H9 (cell line): ENCODE data around the gene FBXL20. TPM values are rescaled to one million over a fixed set of nuclear protein-coding genes. Genes with fewer than 3 reads are reported as not detected.
A peak's percentile ranks its signal among the peaks of the same experiment; 100 is the strongest.

Source experiments
- DNase-seq: peaks from one replicate; pipeline ENCODE4 v3.0.0-alpha.2; 2017
- H2AFZ ChIP-seq: one replicate; pipeline ENCODE4 v1.6.1; 2013; ENCODE audit warnings: mild to moderate bottlenecking, low read length, control low read depth, moderate library complexity
- H2AK5ac ChIP-seq: 2 replicates; pipeline ENCODE4 v1.6.1; 2013; ENCODE audit warnings: low read length, control low read depth, mixed read lengths; ENCODE audit not compliant: insufficient read length
- H2BK120ac ChIP-seq: one replicate; pipeline ENCODE4 v1.6.1; 2013; ENCODE audit warnings: low read depth, mild to moderate bottlenecking, low read length, control low read depth, inconsistent platforms; ENCODE audit not compliant: poor library complexity, severe bottlenecking
- H2BK12ac ChIP-seq: 2 replicates; pipeline ENCODE4 v1.6.1; 2013; ENCODE audit warnings: low read length, control low read depth, mixed read lengths, low read depth; ENCODE audit not compliant: insufficient read length
- H2BK15ac ChIP-seq: 2 replicates; pipeline ENCODE4 v1.6.1; 2013; ENCODE audit warnings: low read depth, low read length, control low read depth
- H2BK20ac ChIP-seq: one replicate; pipeline ENCODE4 v1.6.1; 2013; ENCODE audit warnings: low read depth, mild to moderate bottlenecking, low read length, control low read depth, inconsistent platforms; ENCODE audit not compliant: poor library complexity, severe bottlenecking
- H2BK5ac ChIP-seq: 2 replicates; pipeline ENCODE4 v1.6.1; 2013; ENCODE audit warnings: low read length, control low read depth, mixed read lengths; ENCODE audit not compliant: insufficient read length
- H3K14ac ChIP-seq: 2 replicates; pipeline ENCODE4 v1.6.1; 2013; ENCODE audit warnings: low read length, control low read depth; ENCODE audit not compliant: insufficient read depth
- H3K18ac ChIP-seq: 2 replicates; pipeline ENCODE4 v1.6.1; 2013; ENCODE audit warnings: low read depth, mild to moderate bottlenecking, mixed read lengths, low read length, control low read depth; ENCODE audit not compliant: insufficient read length
- H3K23ac ChIP-seq: 2 replicates; pipeline ENCODE4 v1.6.1; 2013; ENCODE audit warnings: low read length, control low read depth, mixed read lengths, low read depth; ENCODE audit not compliant: insufficient read length
- H3K23me2 ChIP-seq: 2 replicates; pipeline ENCODE4 v1.6.1; 2013; ENCODE audit warnings: low read depth, mild to moderate bottlenecking, mixed read lengths, low read length, control low read depth; ENCODE audit not compliant: insufficient read length, poor library complexity, severe bottlenecking
- H3K27ac ChIP-seq: 2 replicates; pipeline ENCODE4 v1.5.1; 2013; ENCODE audit warnings: low read length, control low read depth, mixed read lengths, low read depth; ENCODE audit not compliant: insufficient read length
- H3K27me3 ChIP-seq: 2 replicates; pipeline ENCODE4 v1.6.1; 2013; ENCODE audit warnings: low read length, control low read depth, inconsistent platforms; ENCODE audit not compliant: insufficient read depth
- H3K4ac ChIP-seq: 2 replicates; pipeline ENCODE4 v1.6.1; 2013; ENCODE audit warnings: low read depth, mild to moderate bottlenecking, control low read depth, inconsistent platforms, low read length, moderate library complexity
- H3K4me1 ChIP-seq: 2 replicates; pipeline ENCODE4 v1.6.1; 2013; ENCODE audit warnings: low read length, control low read depth, inconsistent platforms; ENCODE audit not compliant: insufficient read depth
- H3K4me2 ChIP-seq: 2 replicates; pipeline ENCODE4 v1.6.1; 2013; ENCODE audit warnings: low read length, control low read depth, mixed read lengths; ENCODE audit not compliant: insufficient read length, insufficient read depth
- H3K56ac ChIP-seq: 2 replicates; pipeline ENCODE4 v1.6.1; 2013; ENCODE audit warnings: low read depth, mild to moderate bottlenecking, mixed read lengths, low read length, control low read depth; ENCODE audit not compliant: insufficient read length
- H3K79me1 ChIP-seq: 2 replicates; pipeline ENCODE4 v1.6.1; 2013; ENCODE audit warnings: low read depth, mild to moderate bottlenecking, moderate library complexity, low read length, control low read depth, inconsistent platforms; ENCODE audit not compliant: insufficient read depth, poor library complexity, severe bottlenecking
- H3K79me2 ChIP-seq: 2 replicates; pipeline ENCODE4 v1.6.1; 2013; ENCODE audit warnings: low read length, control low read depth, inconsistent platforms; ENCODE audit not compliant: insufficient read depth
- H3K9ac ChIP-seq: 2 replicates; pipeline ENCODE4 v1.6.1; 2013; ENCODE audit warnings: low read length, control low read depth, mixed read lengths; ENCODE audit not compliant: insufficient read length; ENCODE audit errors: extremely low read depth
- H3K9me3 ChIP-seq: one replicate; pipeline ENCODE4 v1.6.1; 2013; ENCODE audit warnings: low read depth, low read length, inconsistent platforms; ENCODE audit not compliant: control insufficient read depth
- H3T11ph ChIP-seq: one replicate; pipeline ENCODE4 v1.6.1; 2013; ENCODE audit warnings: mild to moderate bottlenecking, low read length, control low read depth, inconsistent platforms
- H4K20me1 ChIP-seq: one replicate; pipeline ENCODE4 v1.6.1; 2013; ENCODE audit not compliant: control insufficient read depth, insufficient read length, insufficient read depth
- H4K5ac ChIP-seq: 2 replicates; pipeline ENCODE4 v1.6.1; 2013; ENCODE audit warnings: low read depth, mild to moderate bottlenecking, mixed read lengths, low read length, control low read depth; ENCODE audit not compliant: insufficient read length
- H4K8ac ChIP-seq: replicated peaks from 2 replicates; pipeline ENCODE4 v1.6.1; 2013; ENCODE audit warnings: low read length, control low read depth, mixed read lengths, low read depth; ENCODE audit not compliant: insufficient read length
- H4K91ac ChIP-seq: 2 replicates; pipeline ENCODE4 v1.6.1; 2013; ENCODE audit warnings: low read depth, mild to moderate bottlenecking, moderate library complexity, mixed read lengths, low read length, control low read depth; ENCODE audit not compliant: insufficient read length
- H3K27ac Mint-ChIP-seq, 3 experiments: 2 replicates in 2 of 3; 3 replicates in 1 of 3; pipeline ENCODE4 v1.8.0; 2020 to 2021; ENCODE audit warnings: mixed read lengths in 3 of 3, mild to moderate bottlenecking in 1 of 3, moderate library complexity in 1 of 3
- H3K27me3 Mint-ChIP-seq: 2 replicates; pipeline ENCODE4 v1.8.0; 2021; ENCODE audit warnings: low read depth, mild to moderate bottlenecking, moderate library complexity, mixed read lengths
- H3K36me3 Mint-ChIP-seq, 3 experiments: 2 replicates in 2 of 3; 3 replicates in 1 of 3; pipeline ENCODE4 v1.8.0; 2020 to 2021; ENCODE audit warnings: low read depth in 3 of 3, mixed read lengths in 3 of 3; ENCODE audit not compliant: insufficient read depth in 1 of 3
- H3K4me1 Mint-ChIP-seq, 2 experiments: 2 replicates each; pipeline ENCODE4 v1.8.0; 2020; ENCODE audit warnings: mixed read lengths in 2 of 2
- H3K4me3 Mint-ChIP-seq, 2 experiments: 2 replicates in 1 of 2; 3 replicates in 1 of 2; pipeline ENCODE4 v1.8.0; 2020 to 2021; ENCODE audit warnings: mild to moderate bottlenecking in 2 of 2, mixed read lengths in 2 of 2, moderate library complexity in 1 of 2
- H3K9me3 Mint-ChIP-seq, 2 experiments: 2 replicates in 1 of 2; 3 replicates in 1 of 2; pipeline ENCODE4 v1.8.0; 2020; ENCODE audit warnings: mild to moderate bottlenecking in 2 of 2, mixed read lengths in 2 of 2, moderate library complexity in 1 of 2
- WGBS: extraction: QIAGEN DNeasy Blood & Tissue Kit; methylation state at CpG from one replicate; pipeline ENCODE4 v1.1.7; 2013; ENCODE audit warnings: missing lambda C conversion rate, low lambda C conversion rate, mixed read lengths; ENCODE audit not compliant: insufficient read length; ENCODE audit errors: extremely low coverage; 5-methylcytosine and 5-hydroxymethylcytosine counted together
- total RNA-seq: library from RNA; stranded (reverse); gene quantifications from 2 replicates; pipeline ENCODE4 v1.2.1, GENCODE V29; 2021
- TF ChIP-seq, protein P1 (sequence below): fragments of 200-600 bp; sonication (generic); conservative IDR thresholded peaks from 3 replicates; pipeline ENCODE4 v1.8.0; 2021; ENCODE audit warnings: antibody characterized with exemption, mild to moderate bottlenecking

FBXL20 gene
- total RNA-seq, 1 experiment from 2014 or later, result 18.4 TPM

GRCh38 chr17:39270923-39271322, 130.5 kb downstream of the FBXL20 start:
- H2BK20ac ChIP-seq, result no peak overlapping the region
- H4K8ac ChIP-seq, result no peak overlapping the region
- no peak overlapping the region for H3K27ac Mint-ChIP-seq
- no peak overlapping the region for H3K4ac ChIP-seq
- H2AK5ac ChIP-seq, result no peak overlapping the region
- H3K9me3 Mint-ChIP-seq, result no peaks in the 10 kb centered on the region
- no peak overlapping the region for H4K5ac ChIP-seq
- no peak overlapping the region for H3K27ac ChIP-seq
- H3K14ac ChIP-seq, result no peak overlapping the region
- no peaks in the 10 kb centered on the region for H3K79me1 ChIP-seq
- H3K18ac ChIP-seq, result no peak overlapping the region
- H3K23ac ChIP-seq, result no peak overlapping the region
- no peak overlapping the region for H3K4me2 ChIP-seq
- no peaks in the 10 kb centered on the region for H3K79me2 ChIP-seq
- H3K4me1 Mint-ChIP-seq, result no peaks in the 10 kb centered on the region
- no peaks in the 10 kb centered on the region for H3K4me1 ChIP-seq
- no peaks in the 10 kb centered on the region for H3K23me2 ChIP-seq
- H2BK120ac ChIP-seq, result no peak overlapping the region
- H3K4me3 Mint-ChIP-seq, result no peak overlapping the region
- no peak overlapping the region for H3K9ac ChIP-seq
- no peak overlapping the region for H2BK15ac ChIP-seq
- no peak overlapping the region for H3K56ac ChIP-seq
- no CpG with 5 or more reads among the region's 3 CpGs for WGBS
- no peaks in the 10 kb centered on the region for H4K20me1 ChIP-seq
- no peak overlapping the region for H3T11ph ChIP-seq
- H3K36me3 Mint-ChIP-seq, result peaks cover 0 to 35% (median 22%) of the 10 kb centered on the region in 3 experiments; a peak in 4 of 7 replicates
- no peak overlapping the region for H2AFZ ChIP-seq
- DNase-seq, result no peak
- H3K27me3 Mint-ChIP-seq, result no peaks in the 10 kb centered on the region
- H3K27me3 ChIP-seq, result no peaks in the 10 kb centered on the region
- H4K91ac ChIP-seq, result no peak overlapping the region
- no peak overlapping the region for H2BK5ac ChIP-seq
- no peaks in the 10 kb centered on the region for H3K9me3 ChIP-seq
- no peak overlapping the region for H2BK12ac ChIP-seq
- TF ChIP-seq, protein P1, sequence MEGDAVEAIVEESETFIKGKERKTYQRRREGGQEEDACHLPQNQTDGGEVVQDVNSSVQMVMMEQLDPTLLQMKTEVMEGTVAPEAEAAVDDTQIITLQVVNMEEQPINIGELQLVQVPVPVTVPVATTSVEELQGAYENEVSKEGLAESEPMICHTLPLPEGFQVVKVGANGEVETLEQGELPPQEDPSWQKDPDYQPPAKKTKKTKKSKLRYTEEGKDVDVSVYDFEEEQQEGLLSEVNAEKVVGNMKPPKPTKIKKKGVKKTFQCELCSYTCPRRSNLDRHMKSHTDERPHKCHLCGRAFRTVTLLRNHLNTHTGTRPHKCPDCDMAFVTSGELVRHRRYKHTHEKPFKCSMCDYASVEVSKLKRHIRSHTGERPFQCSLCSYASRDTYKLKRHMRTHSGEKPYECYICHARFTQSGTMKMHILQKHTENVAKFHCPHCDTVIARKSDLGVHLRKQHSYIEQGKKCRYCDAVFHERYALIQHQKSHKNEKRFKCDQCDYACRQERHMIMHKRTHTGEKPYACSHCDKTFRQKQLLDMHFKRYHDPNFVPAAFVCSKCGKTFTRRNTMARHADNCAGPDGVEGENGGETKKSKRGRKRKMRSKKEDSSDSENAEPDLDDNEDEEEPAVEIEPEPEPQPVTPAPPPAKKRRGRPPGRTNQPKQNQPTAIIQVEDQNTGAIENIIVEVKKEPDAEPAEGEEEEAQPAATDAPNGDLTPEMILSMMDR, result peak; percentile 52
